KOPT-K1 (cell line): ENCODE measurements around the gene KNTC1.

ENCODE experiments used
- H3K27ac ChIP-seq: fragments of 200-600 bp; sonication (generic); 2 replicates; pipeline ENCODE4 v1.5.1; 2016; ENCODE audit warnings: antibody characterized with exemption, mild to moderate bottlenecking, low read depth, low read length; ENCODE audit not compliant: poor library complexity, severe bottlenecking
- H3K36me3 ChIP-seq: fragments of 200-600 bp; sonication (generic); 2 replicates; pipeline ENCODE4 v1.5.1; 2017; ENCODE audit warnings: antibody characterized with exemption, mild to moderate bottlenecking, low read length, moderate library complexity; ENCODE audit not compliant: insufficient read depth
- H3K9me3 ChIP-seq: fragments of 200-600 bp; sonication (generic); 2 replicates; pipeline ENCODE4 v1.5.1; 2017; ENCODE audit warnings: antibody characterized with exemption, low read length, mild to moderate bottlenecking; ENCODE audit not compliant: insufficient read depth, poor library complexity, severe bottlenecking

KNTC1 gene

GRCh38 chr12:122519418-122519817 is 7.6 kb upstream of the KNTC1 start:
- peaks cover 100% of the 10 kb centered on the region for H3K36me3 ChIP-seq
- H3K9me3 ChIP-seq: no peaks in the 10 kb centered on the region
- no peak overlapping the region for H3K27ac ChIP-seq

GRCh38 chr12:122520676-122521075 is 6.4 kb upstream of the KNTC1 start:
- no peaks in the 10 kb centered on the region for H3K9me3 ChIP-seq
- H3K27ac ChIP-seq: no peak overlapping the region
- peaks cover 98% of the 10 kb centered on the region for H3K36me3 ChIP-seq

GRCh38 chr12:122523280-122523679 is 3.8 kb upstream of the KNTC1 start:
- Histone ChIP-seq H3K9me3 (no peaks in the 10 kb centered on the region), H3K36me3 (peaks cover 74% of the 10 kb centered on the region), H3K27ac (no peak overlapping the region)

- peaks cover 74% of the 10 kb centered on the region for H3K36me3 ChIP-seq
- H3K27ac ChIP-seq: peak overlapping the region; percentile 8
- no peaks in the 10 kb centered on the region for H3K9me3 ChIP-seq
Observed at GRCh38 chr12:122523846-122524718, 3.0 kb upstream of the KNTC1 start.

GRCh38 chr12:122527478-122527944 is 462 bp downstream of the KNTC1 start:
- Histone ChIP-seq H3K9me3 (no peaks in the 10 kb centered on the region), H3K27ac (peak overlapping the region; percentile 95), H3K36me3 (peaks cover 74% of the 10 kb centered on the region)

- Histone ChIP-seq H3K36me3 (peaks cover 74% of the 10 kb centered on the region), H3K27ac (peak overlapping the region; percentile 95), H3K9me3 (no peaks in the 10 kb centered on the region)
Observed at GRCh38 chr12:122528582-122528981, 1.5 kb downstream of the KNTC1 start.

- H3K9me3 ChIP-seq: no peaks in the 10 kb centered on the region
- no peak overlapping the region for H3K27ac ChIP-seq
- peaks cover 74% of the 10 kb centered on the region for H3K36me3 ChIP-seq
Observed at GRCh38 chr12:122528992-122529391, 1.9 kb downstream of the KNTC1 start.

GRCh38 chr12:122533856-122534255 is 6.8 kb downstream of the KNTC1 start:
- Histone ChIP-seq H3K27ac (no peak overlapping the region), H3K9me3 (no peaks in the 10 kb centered on the region), H3K36me3 (peaks cover 100% of the 10 kb centered on the region)

GRCh38 chr12:122537021-122537420 is 10.0 kb downstream of the KNTC1 start:
- H3K36me3 ChIP-seq: peaks cover 100% of the 10 kb centered on the region
- H3K9me3 ChIP-seq: no peaks in the 10 kb centered on the region
- H3K27ac ChIP-seq: no peak overlapping the region

GRCh38 chr12:122538496-122538895 is 11.4 kb downstream of the KNTC1 start:
- Histone ChIP-seq H3K27ac (no peak overlapping the region), H3K36me3 (peaks cover 99% of the 10 kb centered on the region)

GRCh38 chr12:122544537-122544936 is 17.5 kb downstream of the KNTC1 start:
- no peaks in the 10 kb centered on the region for H3K9me3 ChIP-seq
- no peak overlapping the region for H3K27ac ChIP-seq
- H3K36me3 ChIP-seq: peaks cover 99% of the 10 kb centered on the region

More at GRCh38 chr12:122538496-122538895, 11.4 kb downstream of the KNTC1 start:
- H3K9me3 ChIP-seq: no peaks in the 10 kb centered on the region

GRCh38 chr12:122545855-122546254 is 18.8 kb downstream of the KNTC1 start:
- peaks cover 99% of the 10 kb centered on the region for H3K36me3 ChIP-seq
- H3K9me3 ChIP-seq: no peaks in the 10 kb centered on the region
- no peak overlapping the region for H3K27ac ChIP-seq

GRCh38 chr12:122547330-122547729 is 20.3 kb downstream of the KNTC1 start:
- H3K27ac ChIP-seq: no peak overlapping the region
- no peaks in the 10 kb centered on the region for H3K9me3 ChIP-seq
- peaks cover 99% of the 10 kb centered on the region for H3K36me3 ChIP-seq

GRCh38 chr12:122558745-122559641 is 31.9 kb downstream of the KNTC1 start:
- H3K36me3 ChIP-seq: peaks cover 99% of the 10 kb centered on the region
- H3K27ac ChIP-seq: no peak overlapping the region
- H3K9me3 ChIP-seq: no peaks in the 10 kb centered on the region

GRCh38 chr12:122560138-122560537 is 33.1 kb downstream of the KNTC1 start:
- Histone ChIP-seq H3K27ac (no peak overlapping the region), H3K9me3 (no peaks in the 10 kb centered on the region), H3K36me3 (peaks cover 99% of the 10 kb centered on the region)
